Mesothelial cell of epicardium (in vitro differentiated cells): ENCODE data around the gene PTRH1. TPM values are rescaled to one million over a fixed set of nuclear protein-coding genes. Genes with fewer than 3 reads are reported as not detected.

Experiments
- DNase-seq, 2 experiments: peaks; one replicate each; pipeline ENCODE4 v3.0.0; 2021; ENCODE audit warnings: low spot score in 2 of 2; ENCODE audit not compliant: unreplicated experiment in 2 of 2
- H3K27ac Mint-ChIP-seq: 2 replicates; pipeline ENCODE4 v1.8.0; 2021; ENCODE audit warnings: mixed read lengths
- H3K27me3 Mint-ChIP-seq: 2 replicates; pipeline ENCODE4 v1.8.0; 2021; ENCODE audit warnings: low read depth, mixed read lengths
- H3K36me3 Mint-ChIP-seq: 2 replicates; pipeline ENCODE4 v1.8.0; 2021; ENCODE audit warnings: mixed read lengths
- H3K4me1 Mint-ChIP-seq: 2 replicates; pipeline ENCODE4 v1.8.0; 2021; ENCODE audit warnings: mixed read lengths
- H3K4me3 Mint-ChIP-seq: 2 replicates; pipeline ENCODE4 v1.8.0; 2021; ENCODE audit warnings: mild to moderate bottlenecking, moderate library complexity, mixed read lengths
- H3K9me3 Mint-ChIP-seq: 2 replicates; pipeline ENCODE4 v1.8.0; 2021; ENCODE audit warnings: mixed read lengths
- total RNA-seq: library from RNA; stranded (reverse); gene quantifications from 3 replicates; pipeline ENCODE4 v1.2.1, GENCODE V29; 2021
- TF ChIP-seq, protein P1 (sequence below): fragments of 200-600 bp; sonication (generic); IDR thresholded peaks from one replicate; pipeline ENCODE4 v1.5.0; 2021; ENCODE audit warnings: antibody characterized with exemption; ENCODE audit not compliant: unreplicated experiment

Gene PTRH1
- total RNA-seq, 1 donor from 2014 or later, result 9.5 TPM

DNA sequence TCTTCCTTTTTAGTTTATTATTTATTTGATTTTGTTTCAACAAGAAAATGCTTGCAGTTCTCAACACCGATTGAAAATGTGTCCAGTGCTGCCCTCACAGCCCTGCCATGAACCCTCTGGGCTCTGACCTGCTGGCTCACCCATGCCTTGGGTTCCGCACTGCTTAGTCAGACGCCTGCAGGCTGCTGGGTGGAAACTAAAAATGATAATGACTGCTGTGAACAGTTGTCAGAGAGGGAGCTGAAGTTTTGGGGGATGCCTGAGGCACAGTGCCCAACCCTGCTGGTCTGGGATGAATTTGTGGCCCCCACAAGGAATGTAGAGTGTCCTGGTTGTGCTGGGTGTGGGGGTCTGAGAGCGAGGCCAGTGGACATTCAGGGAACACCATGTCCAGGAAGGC is 30.9 kb downstream of the PTRH1 start:
- TF ChIP-seq, protein P1, sequence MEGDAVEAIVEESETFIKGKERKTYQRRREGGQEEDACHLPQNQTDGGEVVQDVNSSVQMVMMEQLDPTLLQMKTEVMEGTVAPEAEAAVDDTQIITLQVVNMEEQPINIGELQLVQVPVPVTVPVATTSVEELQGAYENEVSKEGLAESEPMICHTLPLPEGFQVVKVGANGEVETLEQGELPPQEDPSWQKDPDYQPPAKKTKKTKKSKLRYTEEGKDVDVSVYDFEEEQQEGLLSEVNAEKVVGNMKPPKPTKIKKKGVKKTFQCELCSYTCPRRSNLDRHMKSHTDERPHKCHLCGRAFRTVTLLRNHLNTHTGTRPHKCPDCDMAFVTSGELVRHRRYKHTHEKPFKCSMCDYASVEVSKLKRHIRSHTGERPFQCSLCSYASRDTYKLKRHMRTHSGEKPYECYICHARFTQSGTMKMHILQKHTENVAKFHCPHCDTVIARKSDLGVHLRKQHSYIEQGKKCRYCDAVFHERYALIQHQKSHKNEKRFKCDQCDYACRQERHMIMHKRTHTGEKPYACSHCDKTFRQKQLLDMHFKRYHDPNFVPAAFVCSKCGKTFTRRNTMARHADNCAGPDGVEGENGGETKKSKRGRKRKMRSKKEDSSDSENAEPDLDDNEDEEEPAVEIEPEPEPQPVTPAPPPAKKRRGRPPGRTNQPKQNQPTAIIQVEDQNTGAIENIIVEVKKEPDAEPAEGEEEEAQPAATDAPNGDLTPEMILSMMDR, result no peak
- Mint-ChIP-seq H3K27me3 (no peaks in the 10 kb centered on the region), H3K9me3 (no peaks in the 10 kb centered on the region), H3K36me3 (peaks cover 45% of the 10 kb centered on the region), H3K4me1 (peaks cover 10% of the 10 kb centered on the region), H3K27ac (peak overlapping the region; percentile 31), H3K4me3 (no peak overlapping the region)
- no peak for DNase-seq

DNA sequence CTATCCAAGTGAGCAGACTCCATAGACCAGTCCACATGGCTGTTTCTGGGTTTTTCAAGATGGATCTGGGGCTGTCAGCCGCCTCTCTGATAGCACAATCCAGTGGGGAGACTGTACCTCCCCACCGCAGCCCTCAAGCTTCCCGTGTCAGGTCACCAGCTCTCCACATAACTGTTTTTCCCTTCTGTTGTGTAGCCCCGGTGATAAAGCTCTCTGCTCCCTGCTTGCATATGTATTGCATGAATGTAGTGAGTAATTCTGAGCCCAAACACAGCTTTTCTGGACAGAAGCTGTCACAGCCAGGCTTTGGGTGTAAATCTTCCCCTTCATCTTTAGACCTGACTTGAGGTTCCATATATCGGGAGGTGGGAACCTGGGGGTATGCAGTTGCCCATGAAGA is 31.7 kb downstream of the PTRH1 start:
- Mint-ChIP-seq H3K9me3 (no peaks in the 10 kb centered on the region), H3K36me3 (peaks cover 46% of the 10 kb centered on the region), H3K4me3 (no peak overlapping the region), H3K27me3 (no peaks in the 10 kb centered on the region), H3K4me1 (peaks cover 10% of the 10 kb centered on the region), H3K27ac (no peak overlapping the region)
- no peak for DNase-seq
- TF ChIP-seq, protein P1, result no peak

DNA sequence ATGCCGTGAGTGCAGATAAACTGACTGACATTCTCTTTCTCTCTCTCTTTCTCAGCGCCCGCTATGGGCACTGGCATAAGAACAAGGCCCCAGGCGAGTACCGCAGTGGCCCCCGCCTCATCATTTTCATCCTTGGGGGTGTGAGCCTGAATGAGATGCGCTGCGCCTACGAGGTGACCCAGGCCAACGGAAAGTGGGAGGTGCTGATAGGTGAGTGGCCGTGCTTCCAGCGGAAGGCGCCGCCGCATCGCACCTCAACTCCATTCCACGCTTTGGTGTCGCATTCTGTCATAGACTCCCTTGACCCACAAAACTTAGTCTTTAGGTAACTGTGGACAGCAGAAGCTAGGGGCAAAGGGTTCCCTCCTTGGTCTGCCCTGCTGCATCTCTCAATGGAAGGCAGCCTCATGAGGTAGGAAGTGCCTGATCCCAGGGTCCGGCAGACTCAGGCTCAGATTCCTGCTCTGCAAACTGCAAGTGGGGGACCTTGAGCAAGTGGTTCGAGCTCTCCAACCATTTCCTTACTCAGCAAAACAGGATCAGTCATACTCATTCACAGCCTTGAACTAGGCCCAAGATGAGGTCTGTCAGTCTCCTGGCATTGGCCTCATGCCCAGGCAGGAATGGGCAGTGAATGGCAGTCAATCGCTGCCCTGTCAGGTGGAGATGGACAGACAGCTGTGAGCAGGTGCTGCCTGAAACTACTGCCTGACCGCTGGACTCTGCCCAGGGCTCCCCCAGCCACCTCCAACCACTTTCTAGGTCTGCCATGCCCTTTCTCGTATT is 32.9 kb downstream of the PTRH1 start:
- DNase-seq, result no peak
- Mint-ChIP-seq H3K9me3 (no peaks in the 10 kb centered on the region), H3K27me3 (no peaks in the 10 kb centered on the region), H3K4me3 (no peak overlapping the region), H3K36me3 (peaks cover 51% of the 10 kb centered on the region), H3K4me1 (peaks cover 10% of the 10 kb centered on the region), H3K27ac (no peak overlapping the region)
- TF ChIP-seq, protein P1, result no peak

DNA sequence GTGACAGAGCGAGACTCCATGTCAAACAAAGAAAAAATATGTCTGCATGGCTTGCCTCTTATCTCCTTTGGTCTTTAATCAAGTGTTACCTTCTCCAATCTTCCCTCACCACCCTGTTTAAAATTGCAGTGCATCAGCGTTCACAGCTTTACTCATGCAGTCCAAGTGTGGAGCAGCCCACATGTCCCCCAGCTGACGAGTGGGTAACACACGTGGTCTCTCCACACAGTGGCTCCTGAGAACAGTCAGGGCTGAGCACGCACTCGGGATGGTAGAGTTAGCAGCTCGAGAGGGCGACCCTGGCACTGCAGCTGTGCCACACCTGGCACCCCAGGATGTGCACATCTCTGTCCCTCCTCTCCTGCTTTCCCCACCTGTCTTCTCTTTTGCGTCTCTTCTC is 34.6 kb downstream of the PTRH1 start:
- TF ChIP-seq, protein P1, result no peak
- no peak for DNase-seq
- Mint-ChIP-seq H3K4me1 (peaks cover under 1% of the 10 kb centered on the region), H3K9me3 (no peaks in the 10 kb centered on the region), H3K27me3 (no peaks in the 10 kb centered on the region), H3K27ac (no peak overlapping the region), H3K4me3 (no peak overlapping the region), H3K36me3 (peaks cover 53% of the 10 kb centered on the region)

DNA sequence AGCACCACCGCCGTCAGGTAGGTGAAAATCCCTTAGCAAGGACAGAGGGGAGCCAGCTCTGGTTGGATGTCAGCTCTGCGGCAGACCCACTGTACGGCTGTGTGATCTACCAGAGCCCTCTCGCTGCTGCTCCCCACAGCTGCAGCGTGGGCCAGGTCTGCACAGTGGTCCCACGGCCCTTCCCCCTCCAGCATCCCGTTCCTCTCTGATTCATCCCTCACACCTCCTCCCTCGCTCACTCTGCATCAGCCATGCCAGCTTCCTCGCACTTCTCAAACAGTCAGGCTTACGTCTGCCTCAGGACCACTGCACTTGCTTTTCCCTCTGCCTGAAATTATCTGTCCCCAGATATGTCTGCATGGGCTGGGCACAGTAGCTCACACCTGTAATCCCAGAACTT is 35.2 kb downstream of the PTRH1 start:
- Mint-ChIP-seq H3K27ac (no peak overlapping the region), H3K36me3 (peaks cover 56% of the 10 kb centered on the region), H3K27me3 (no peaks in the 10 kb centered on the region), H3K4me3 (no peak overlapping the region), H3K4me1 (no peaks in the 10 kb centered on the region), H3K9me3 (no peaks in the 10 kb centered on the region)
- DNase-seq, result no peak
- TF ChIP-seq, protein P1, result no peak

DNA sequence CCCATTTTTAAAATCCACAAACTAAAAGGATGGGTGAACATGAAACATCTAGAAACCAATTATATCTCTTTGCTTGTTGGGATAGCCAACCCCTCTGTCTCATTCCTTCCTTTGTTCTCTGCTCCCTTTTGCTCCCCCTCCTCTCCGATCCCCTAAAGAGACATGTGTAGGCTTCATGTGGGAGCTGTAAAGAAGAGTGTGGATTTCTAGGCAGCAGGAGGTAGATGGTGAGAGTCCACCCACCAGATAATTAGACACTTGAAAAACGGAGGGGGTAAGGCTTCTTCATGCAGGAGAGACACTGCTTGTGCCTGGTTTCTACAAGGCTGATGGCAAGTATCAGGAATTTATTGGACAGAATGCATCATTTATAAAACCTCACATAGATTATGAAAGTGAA is 36.0 kb downstream of the PTRH1 start:
- H3K27ac Mint-ChIP-seq, result no peak overlapping the region

More for the DNA sequence above, 36.0 kb downstream of the PTRH1 start:
- TF ChIP-seq, protein P1, result no peak
- H3K36me3 Mint-ChIP-seq, result peaks cover 54% of the 10 kb centered on the region
- H3K27me3 Mint-ChIP-seq, result no peaks in the 10 kb centered on the region
- no peaks in the 10 kb centered on the region for H3K4me1 Mint-ChIP-seq
- H3K4me3 Mint-ChIP-seq, result no peak overlapping the region
- no peaks in the 10 kb centered on the region for H3K9me3 Mint-ChIP-seq
- no peak for DNase-seq
